GF-D8 (cell line): ENCODE data around the gene ZFAND2B.
A peak's percentile ranks its signal among the peaks of the same experiment; 100 is the strongest.
"Not testable (repeated sequence)": the region's sequence is repeated elsewhere in the genome, so short reads cannot be mapped to it uniquely, and the experiment has no call there.

Experiments
- DNase-seq: peaks from one replicate; lab custom pipeline; 2025; lab: John Stamatoyannopoulos, UW

ZFAND2B gene

GRCh38 chr2:219175928-219176817 lies 30.4 kb upstream of the ZFAND2B start:
- peak; percentile 15 for DNase-seq

- peak; percentile 75 for DNase-seq
Measured at GRCh38 chr2:219176818-219177551, 29.6 kb upstream of the ZFAND2B start, which contains the start of gene CNPPD1. Gene CNPPD1 (minus strand): TSS chr2:219176925. CDS start chr2:219176828, 97 bp downstream.

- DNase-seq = peak; percentile 65
Measured at GRCh38 chr2:219177552-219178376, 28.8 kb upstream of the ZFAND2B start, which contains the start of gene RETREG2. Gene RETREG2 (plus strand): TSS chr2:219178275. CDS start chr2:219178353, 78 bp downstream.

- DNase-seq = no peak
Measured at GRCh38 chr2:219178377-219179175, 28.0 kb upstream of the ZFAND2B start.

GRCh38 chr2:219179601-219180465 lies 26.7 kb upstream of the ZFAND2B start:
- DNase-seq = no peak

GRCh38 chr2:219180961-219181360 lies 25.6 kb upstream of the ZFAND2B start:
- no peak for DNase-seq

GRCh38 chr2:219181531-219181930 lies 25.1 kb upstream of the ZFAND2B start:
- no peak for DNase-seq

- no peak for DNase-seq
Measured at GRCh38 chr2:219182331-219183150, 24.0 kb upstream of the ZFAND2B start.

GRCh38 chr2:219183151-219183772 lies 23.3 kb upstream of the ZFAND2B start:
- DNase-seq = no peak

GRCh38 chr2:219184121-219184520 lies 22.5 kb upstream of the ZFAND2B start:
- no peak for DNase-seq

- DNase-seq = no peak
Measured at GRCh38 chr2:219186754-219187456, 19.7 kb upstream of the ZFAND2B start.

- DNase-seq = no peak
Measured at GRCh38 chr2:219197388-219197787, 9.2 kb upstream of the ZFAND2B start.

- no peak for DNase-seq
Measured at GRCh38 chr2:219198974-219199373, 7.6 kb upstream of the ZFAND2B start.

GRCh38 chr2:219199470-219200211 lies 6.9 kb upstream of the ZFAND2B start:
- DNase-seq = no peak

GRCh38 chr2:219200502-219201326 lies 5.9 kb upstream of the ZFAND2B start:
- not testable (repeated sequence) for DNase-seq

- not testable (repeated sequence) for DNase-seq
Measured at GRCh38 chr2:219201331-219201730, 5.3 kb upstream of the ZFAND2B start.
